ENCODE data around the gene DLGAP3.

GRCh38 chr1:34856697-34857096, 72.8 kb downstream of the DLGAP3 start:
- TF ChIP-seq, protein P1, sequence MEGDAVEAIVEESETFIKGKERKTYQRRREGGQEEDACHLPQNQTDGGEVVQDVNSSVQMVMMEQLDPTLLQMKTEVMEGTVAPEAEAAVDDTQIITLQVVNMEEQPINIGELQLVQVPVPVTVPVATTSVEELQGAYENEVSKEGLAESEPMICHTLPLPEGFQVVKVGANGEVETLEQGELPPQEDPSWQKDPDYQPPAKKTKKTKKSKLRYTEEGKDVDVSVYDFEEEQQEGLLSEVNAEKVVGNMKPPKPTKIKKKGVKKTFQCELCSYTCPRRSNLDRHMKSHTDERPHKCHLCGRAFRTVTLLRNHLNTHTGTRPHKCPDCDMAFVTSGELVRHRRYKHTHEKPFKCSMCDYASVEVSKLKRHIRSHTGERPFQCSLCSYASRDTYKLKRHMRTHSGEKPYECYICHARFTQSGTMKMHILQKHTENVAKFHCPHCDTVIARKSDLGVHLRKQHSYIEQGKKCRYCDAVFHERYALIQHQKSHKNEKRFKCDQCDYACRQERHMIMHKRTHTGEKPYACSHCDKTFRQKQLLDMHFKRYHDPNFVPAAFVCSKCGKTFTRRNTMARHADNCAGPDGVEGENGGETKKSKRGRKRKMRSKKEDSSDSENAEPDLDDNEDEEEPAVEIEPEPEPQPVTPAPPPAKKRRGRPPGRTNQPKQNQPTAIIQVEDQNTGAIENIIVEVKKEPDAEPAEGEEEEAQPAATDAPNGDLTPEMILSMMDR (IDR thresholded peaks at IDR 0.05; ENCODE audit: borderline replicate concordance, extremely low read depth, low read length, poor library complexity, severe bottlenecking): no peak
- no peak for TF ChIP-seq EZH2 (IDR thresholded peaks at IDR 0.05; ENCODE audit: borderline replicate concordance, low read depth, low read length, severe bottlenecking)
